Spleen (tissue), 7 donors: ENCODE measurements around the gene PRKCA.

ENCODE experiments used
- POLR2A ChIP-seq, 3 donors: fragments of 450-650 bp; IDR thresholded peaks; one replicate each; pipeline ENCODE4 v1.5.1; 2017; ENCODE audit warnings: antibody characterized with exemption in 3 of 3, mild to moderate bottlenecking in 1 of 3
- POLR2AphosphoS5 ChIP-seq, 3 donors: sonication (generic); formaldehyde crosslinking; IDR thresholded peaks; one replicate each; pipeline ENCODE4 v1.5.1; 2017; ENCODE audit warnings: antibody characterized with exemption in 3 of 3
- TF ChIP-seq, protein P1 (sequence below), 11 experiments: fragments of 200-600 bp in 7 of 11; fragments of 450-650 bp in 4 of 11; sonication (generic) in 4 of 11; IDR thresholded peaks in 8 of 11; conservative IDR thresholded peaks in 3 of 11; 1 replicate in 7 of 11; 2 replicates in 4 of 11; pipeline versions ENCODE4 v1.4.0 to v1.8.0; 2016 to 2021; ENCODE audit warnings: antibody characterized with exemption in 11 of 11, inconsistent platforms in 4 of 11, mild to moderate bottlenecking in 1 of 11
- donor health status: DM: no; HTN: no; CAD: no; lungs with moderate emphysema.
- donor health status: DM: no; HTN: no; CAD: no.
- donor health status: DM: no; HTN: no; CAD: no.

- TF ChIP-seq, protein P1, sequence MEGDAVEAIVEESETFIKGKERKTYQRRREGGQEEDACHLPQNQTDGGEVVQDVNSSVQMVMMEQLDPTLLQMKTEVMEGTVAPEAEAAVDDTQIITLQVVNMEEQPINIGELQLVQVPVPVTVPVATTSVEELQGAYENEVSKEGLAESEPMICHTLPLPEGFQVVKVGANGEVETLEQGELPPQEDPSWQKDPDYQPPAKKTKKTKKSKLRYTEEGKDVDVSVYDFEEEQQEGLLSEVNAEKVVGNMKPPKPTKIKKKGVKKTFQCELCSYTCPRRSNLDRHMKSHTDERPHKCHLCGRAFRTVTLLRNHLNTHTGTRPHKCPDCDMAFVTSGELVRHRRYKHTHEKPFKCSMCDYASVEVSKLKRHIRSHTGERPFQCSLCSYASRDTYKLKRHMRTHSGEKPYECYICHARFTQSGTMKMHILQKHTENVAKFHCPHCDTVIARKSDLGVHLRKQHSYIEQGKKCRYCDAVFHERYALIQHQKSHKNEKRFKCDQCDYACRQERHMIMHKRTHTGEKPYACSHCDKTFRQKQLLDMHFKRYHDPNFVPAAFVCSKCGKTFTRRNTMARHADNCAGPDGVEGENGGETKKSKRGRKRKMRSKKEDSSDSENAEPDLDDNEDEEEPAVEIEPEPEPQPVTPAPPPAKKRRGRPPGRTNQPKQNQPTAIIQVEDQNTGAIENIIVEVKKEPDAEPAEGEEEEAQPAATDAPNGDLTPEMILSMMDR (IDR thresholded peaks at IDR 0.05 in 8 of 11, conservative IDR thresholded peaks at IDR 0.05 in 3 of 11): no peak
- no peak for TF ChIP-seq POLR2A (IDR thresholded peaks at IDR 0.05)
- no peak for TF ChIP-seq POLR2AphosphoS5 (IDR thresholded peaks at IDR 0.05)
Observed at GRCh38 chr17:66684261-66684660, 381.8 kb downstream of the PRKCA start.
